SH-SY5Y (cell line): ENCODE results near the gene GRIP1.

Experiments
- GATA2 ChIP-seq: IDR thresholded peaks from 2 replicates; pipeline ENCODE4 v1.6.1; 2011; ENCODE audit warnings: mild to moderate bottlenecking, low read depth, low read length
- GATA3 ChIP-seq: IDR thresholded peaks from 2 replicates; pipeline ENCODE4 v1.6.1; 2011; ENCODE audit warnings: low read depth, mild to moderate bottlenecking, low read length, moderate library complexity

- TF ChIP-seq GATA3 (no peak), GATA2 (no peak)
These were observed 16.1 kb upstream of the GRIP1 start for GRCh38 chr12:66694666-66695613.
